Measurements from ENCODE around the gene PAXIP1.

- TF ChIP-seq CTCF (IDR thresholded peaks at IDR 0.05) (no peak), ZFX (IDR thresholded peaks at IDR 0.05; ENCODE audit: borderline replicate concordance) (no peak)
Measured at GRCh38 chr7:154960063-154960790, 42.7 kb downstream of the PAXIP1 start.
